Measurements from ENCODE around the gene DPYD.

The DPYD gene

GRCh38 chr1:97143236-97143882, 777.5 kb downstream of the DPYD start:
- no peak for DNase-seq (ENCODE audit: low spot score)

- DNase-seq (ENCODE audit: low spot score): no peak
Measured at GRCh38 chr1:97140611-97141010, 780.2 kb downstream of the DPYD start.

GRCh38 chr1:97139512-97139911, 781.3 kb downstream of the DPYD start:
- DNase-seq (ENCODE audit: low spot score): no peak

- no peak for DNase-seq (ENCODE audit: low spot score)
Measured at GRCh38 chr1:97138515-97139032, 782.3 kb downstream of the DPYD start.

- peak; percentile 37 for DNase-seq (ENCODE audit: low spot score)
Measured at GRCh38 chr1:97137862-97138514, 782.8 kb downstream of the DPYD start.

GRCh38 chr1:97136996-97137395, 783.8 kb downstream of the DPYD start:
- DNase-seq (ENCODE audit: low spot score): no peak

GRCh38 chr1:97135972-97136371, 784.9 kb downstream of the DPYD start:
- DNase-seq (ENCODE audit: low spot score): no peak

- no peak for DNase-seq (ENCODE audit: low spot score)
Measured at GRCh38 chr1:97128426-97128825, 792.4 kb downstream of the DPYD start.

GRCh38 chr1:97123717-97124431, 797.0 kb downstream of the DPYD start:
- DNase-seq (ENCODE audit: low spot score): no peak

- DNase-seq (ENCODE audit: low spot score): no peak
Measured at GRCh38 chr1:97120806-97121205, 800.0 kb downstream of the DPYD start.

- no peak for DNase-seq (ENCODE audit: low spot score)
Measured at GRCh38 chr1:97119260-97120158, 801.3 kb downstream of the DPYD start.

GRCh38 chr1:97114842-97115241, 806.0 kb downstream of the DPYD start:
- no peak for DNase-seq (ENCODE audit: low spot score)

- DNase-seq (ENCODE audit: low spot score): no peak
Measured at GRCh38 chr1:97112442-97112841, 808.4 kb downstream of the DPYD start.

GRCh38 chr1:97108179-97108578, 812.7 kb downstream of the DPYD start:
- no peak for DNase-seq (ENCODE audit: low spot score)

GRCh38 chr1:97105531-97105930, 815.3 kb downstream of the DPYD start:
- no peak for DNase-seq (ENCODE audit: low spot score)

- DNase-seq (ENCODE audit: low spot score): no peak
Measured at GRCh38 chr1:97101509-97101908, 819.3 kb downstream of the DPYD start.

- DNase-seq (ENCODE audit: low spot score): no peak
Measured at GRCh38 chr1:97097404-97097925, 823.4 kb downstream of the DPYD start.

- no peak for DNase-seq (ENCODE audit: low spot score)
Measured at GRCh38 chr1:97095764-97096163, 825.1 kb downstream of the DPYD start.

GRCh38 chr1:97094247-97094972, 826.4 kb downstream of the DPYD start:
- DNase-seq (ENCODE audit: low spot score): no peak

GRCh38 chr1:97093741-97094140, 827.1 kb downstream of the DPYD start:
- DNase-seq (ENCODE audit: low spot score): no peak

GRCh38 chr1:97092824-97093223, 828.0 kb downstream of the DPYD start:
- no peak for DNase-seq (ENCODE audit: low spot score)
